COLO829 (cell line): ENCODE data around the gene NODAL.

Source experiments
- DNase-seq: peaks from one replicate; pipeline ENCODE4 v3.0.0; 2012; ENCODE audit warnings: low spot score

The NODAL gene

DNA sequence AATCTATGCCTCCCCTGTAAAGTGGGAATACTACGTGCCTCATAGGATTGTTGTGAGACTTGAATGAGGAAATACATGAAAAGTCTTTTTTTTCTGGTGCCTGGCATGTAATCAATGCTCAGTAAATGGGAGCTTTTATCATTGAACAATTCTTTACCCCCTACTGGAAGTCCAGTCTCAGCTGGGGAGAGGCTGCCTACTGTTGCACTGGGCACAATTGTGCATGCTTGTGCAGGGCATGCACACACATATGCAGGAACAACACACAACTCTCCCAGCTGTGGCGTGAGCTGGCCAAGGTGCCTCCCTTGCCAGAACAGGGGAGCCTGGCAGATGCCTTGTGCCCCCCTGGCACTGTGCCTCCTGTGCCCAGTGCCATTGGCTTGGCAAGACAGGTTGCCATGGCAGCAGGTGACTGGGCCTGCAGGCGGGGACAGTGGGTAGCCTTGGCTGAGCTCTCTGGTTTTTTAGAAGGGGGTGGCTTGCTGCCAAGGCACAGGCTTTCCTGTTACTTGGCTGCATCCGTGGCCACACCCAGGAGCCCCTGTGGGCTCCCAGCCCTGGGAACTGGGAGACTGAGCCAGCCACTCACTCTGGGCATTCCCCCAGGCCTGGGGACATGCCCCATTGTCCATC is 21.0 kb upstream of the NODAL start:
- DNase-seq = no peak

GRCh38 chr10:70461397-70462348 is 20.2 kb upstream of the NODAL start:
- DNase-seq = peak; percentile 39

DNA sequence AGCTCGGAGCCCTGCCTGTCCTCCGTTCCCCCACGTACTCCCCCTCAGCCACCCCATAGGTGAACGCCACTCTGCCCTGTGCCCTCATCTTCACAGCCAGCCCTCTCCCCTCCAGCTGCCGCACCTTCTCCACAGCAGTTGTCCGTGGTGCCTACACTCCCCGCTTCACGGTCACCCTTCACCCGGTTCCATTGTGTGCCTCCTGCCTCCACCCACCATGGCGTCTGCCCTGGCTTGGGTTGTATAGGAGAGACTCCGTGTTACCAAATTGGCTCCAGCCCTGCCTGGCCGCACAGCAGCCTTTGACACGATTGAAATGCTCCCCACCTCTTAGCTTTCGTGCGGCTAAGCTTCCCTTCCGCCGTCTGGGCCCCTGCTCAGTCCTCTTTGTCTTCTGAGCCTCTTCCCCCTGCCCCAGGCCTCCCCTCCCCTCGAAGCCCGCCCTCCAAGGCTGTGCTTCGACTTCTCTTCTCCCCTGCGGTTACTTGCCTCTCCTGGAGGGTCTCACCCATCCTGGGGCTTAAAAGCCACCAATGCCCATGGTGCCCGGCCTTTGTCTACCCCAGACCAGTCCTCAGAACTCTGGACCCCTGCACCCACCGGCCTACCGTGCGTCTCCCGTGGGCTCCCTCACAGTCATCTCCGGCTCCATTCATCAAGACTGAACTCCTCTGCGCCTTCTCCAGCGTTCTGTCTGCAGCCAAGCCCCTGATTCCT is 18.5 kb upstream of the NODAL start:
- DNase-seq = no peak

GRCh38 chr10:70459061-70459773 is 17.7 kb upstream of the NODAL start:
- no peak for DNase-seq

DNA sequence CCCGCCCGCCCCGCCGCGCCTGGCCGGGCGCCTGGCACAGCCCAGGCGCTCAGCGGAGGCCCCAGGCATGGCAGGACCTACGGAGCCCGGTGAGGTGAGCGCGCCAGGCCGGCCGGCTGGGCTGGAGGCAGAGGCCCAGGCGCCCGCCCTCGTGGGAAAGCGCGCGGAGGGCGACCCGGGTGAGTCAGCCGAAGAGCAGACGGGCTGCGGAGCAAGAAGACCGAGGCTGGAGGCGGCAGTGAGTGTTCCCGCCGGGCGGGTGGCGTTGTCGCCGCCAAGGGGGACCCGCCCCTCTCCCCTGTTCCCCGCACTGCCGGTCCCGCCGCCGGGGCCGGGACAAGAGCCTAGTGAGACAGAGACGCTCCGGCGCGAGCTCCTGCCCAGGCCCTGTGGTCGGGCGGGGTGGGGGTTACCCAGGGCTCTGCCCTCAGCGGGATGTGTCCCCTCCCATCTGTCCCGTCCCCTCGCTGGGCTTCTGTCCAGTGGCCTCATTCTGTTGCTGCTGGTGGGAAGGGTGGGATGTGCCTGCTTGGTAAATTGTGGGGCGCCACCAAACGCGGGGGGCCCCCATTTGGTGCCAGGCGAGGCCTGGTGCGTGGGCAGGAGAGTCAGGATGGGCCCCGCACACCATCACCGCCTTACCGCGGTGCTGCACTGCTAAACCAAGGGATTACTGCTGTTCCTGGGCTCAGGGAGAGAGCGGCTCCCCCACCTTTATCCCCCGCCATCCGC is 17.0 kb upstream of the NODAL start:
- DNase-seq = no peak

- no peak for DNase-seq
Measured at GRCh38 chr10:70457759-70458305, 16.4 kb upstream of the NODAL start.

DNA sequence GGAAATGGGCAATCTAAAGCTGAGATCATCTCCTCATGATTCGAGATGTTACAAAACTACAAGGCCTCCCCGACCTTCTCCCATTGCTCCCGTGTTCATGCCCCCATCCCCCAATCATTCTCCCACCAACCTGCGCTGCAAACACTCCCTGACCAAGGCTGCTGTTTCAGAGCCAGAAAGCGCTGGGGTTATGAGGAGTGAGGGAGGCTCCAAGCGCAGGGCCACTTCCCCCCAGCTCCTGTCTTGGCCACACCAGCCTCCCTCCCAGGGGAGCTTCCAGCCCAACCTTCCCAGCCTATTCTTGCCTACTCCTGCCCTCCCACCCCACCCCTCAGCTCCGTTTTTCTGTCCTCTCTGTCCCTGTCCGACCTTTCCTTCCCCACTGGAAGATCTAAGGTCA is 14.7 kb upstream of the NODAL start:
- DNase-seq = no peak

GRCh38 chr10:70455213-70455630 is 13.7 kb upstream of the NODAL start:
- DNase-seq = no peak

DNA sequence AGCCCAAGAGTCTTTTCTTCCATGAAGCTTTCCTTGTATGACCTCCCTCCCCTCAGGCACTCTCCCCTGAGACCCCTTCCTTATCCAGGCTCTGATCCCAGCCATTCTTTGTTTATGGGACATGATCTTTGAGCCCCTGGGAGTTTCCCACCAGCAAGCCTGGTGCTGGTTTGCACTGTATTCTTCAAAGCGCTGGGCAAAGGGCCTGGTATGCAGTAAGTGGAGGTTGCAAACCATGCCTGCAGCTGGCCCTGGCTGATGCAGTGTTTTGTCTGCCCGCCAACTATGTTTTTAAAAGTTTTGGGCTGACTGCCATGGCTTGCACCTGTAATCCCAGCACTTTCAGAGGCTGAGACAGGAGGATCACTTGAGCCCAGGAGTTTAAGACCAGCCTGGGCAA is 6.8 kb upstream of the NODAL start:
- DNase-seq = no peak

- no peak for DNase-seq
Measured at GRCh38 chr10:70445718-70446657, 4.5 kb upstream of the NODAL start.

GRCh38 chr10:70444744-70445143 is 3.3 kb upstream of the NODAL start:
- no peak for DNase-seq

DNA sequence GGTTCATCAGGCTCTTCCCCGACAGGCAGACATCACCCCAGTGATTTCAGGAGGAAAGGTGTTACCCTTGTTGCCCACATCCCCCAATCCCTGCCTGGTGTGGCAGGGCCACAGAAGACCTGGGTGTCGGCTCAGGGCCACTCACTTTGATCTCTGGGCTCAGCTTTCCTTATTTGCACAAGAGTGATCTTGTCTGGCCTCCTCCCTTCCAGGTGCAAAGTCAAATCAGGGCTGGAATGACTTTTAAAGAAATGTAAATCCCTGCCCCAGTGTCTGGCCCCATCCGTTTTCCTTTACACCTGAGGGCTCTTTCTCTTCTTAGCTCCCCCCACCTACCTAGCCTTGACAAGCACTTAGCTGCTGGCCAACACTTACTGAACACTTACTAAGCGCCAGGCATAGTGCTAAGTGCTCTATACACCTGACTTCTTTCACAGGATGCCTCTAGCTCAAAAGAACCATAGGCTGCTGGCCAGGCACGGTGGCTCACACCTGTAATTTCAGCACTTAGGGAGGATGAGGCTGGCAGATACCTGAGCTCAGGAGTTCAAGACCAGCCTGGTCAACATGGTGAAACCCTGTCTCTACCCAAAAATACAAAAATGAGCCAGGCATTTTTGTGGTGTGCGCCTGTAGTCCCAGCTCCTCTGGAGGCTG is 979 bp upstream of the NODAL start:
- DNase-seq = no peak

- no peak for DNase-seq
Measured at GRCh38 chr10:70441895-70442309, 421 bp upstream of the NODAL start.

DNA sequence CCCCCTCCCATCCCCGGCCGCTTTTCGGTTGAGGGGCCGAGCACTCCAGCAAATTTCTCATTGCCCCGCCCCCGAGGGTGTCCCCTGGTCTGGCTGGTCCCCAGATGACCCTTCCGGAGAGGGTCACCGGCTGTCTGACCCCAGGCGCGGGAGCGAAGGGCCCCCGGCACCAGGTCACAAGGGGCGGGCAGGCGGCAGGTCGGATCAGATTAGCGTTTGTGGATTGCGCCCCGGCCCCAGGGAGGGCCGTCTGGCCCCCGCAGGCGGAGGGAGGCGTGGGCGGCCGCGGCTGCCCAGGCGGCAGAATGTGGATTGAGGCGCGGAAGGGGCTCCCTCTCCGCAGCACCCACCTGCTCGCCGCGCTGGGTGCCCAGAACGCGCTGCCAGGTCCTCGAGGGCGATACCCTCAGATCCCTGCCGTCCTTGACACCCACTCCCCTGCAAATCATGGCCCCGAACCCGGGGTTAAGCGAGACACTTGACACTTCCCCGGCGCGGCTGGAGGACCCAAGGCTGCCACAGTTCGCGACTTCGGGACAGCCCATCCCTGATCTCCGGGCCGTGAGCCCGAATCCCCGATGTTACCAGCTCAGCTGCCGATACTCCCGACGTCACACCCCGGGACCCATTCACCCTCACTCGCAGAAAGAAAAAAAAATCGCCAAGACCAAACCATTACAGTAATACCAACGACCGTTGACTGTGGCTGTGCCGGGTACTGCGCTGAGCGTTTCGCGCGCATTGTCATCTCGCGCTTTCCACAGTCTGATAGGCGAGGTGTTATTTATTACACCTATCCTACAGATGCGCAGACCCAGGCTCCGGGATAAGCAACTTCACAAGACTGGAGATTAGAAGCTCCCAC is 953 bp downstream of the NODAL start:
- no peak for DNase-seq

GRCh38 chr10:70437721-70438120 is 3.8 kb downstream of the NODAL start:
- no peak for DNase-seq

- no peak for DNase-seq
Measured at GRCh38 chr10:70435241-70436085, 6.0 kb downstream of the NODAL start.

DNA sequence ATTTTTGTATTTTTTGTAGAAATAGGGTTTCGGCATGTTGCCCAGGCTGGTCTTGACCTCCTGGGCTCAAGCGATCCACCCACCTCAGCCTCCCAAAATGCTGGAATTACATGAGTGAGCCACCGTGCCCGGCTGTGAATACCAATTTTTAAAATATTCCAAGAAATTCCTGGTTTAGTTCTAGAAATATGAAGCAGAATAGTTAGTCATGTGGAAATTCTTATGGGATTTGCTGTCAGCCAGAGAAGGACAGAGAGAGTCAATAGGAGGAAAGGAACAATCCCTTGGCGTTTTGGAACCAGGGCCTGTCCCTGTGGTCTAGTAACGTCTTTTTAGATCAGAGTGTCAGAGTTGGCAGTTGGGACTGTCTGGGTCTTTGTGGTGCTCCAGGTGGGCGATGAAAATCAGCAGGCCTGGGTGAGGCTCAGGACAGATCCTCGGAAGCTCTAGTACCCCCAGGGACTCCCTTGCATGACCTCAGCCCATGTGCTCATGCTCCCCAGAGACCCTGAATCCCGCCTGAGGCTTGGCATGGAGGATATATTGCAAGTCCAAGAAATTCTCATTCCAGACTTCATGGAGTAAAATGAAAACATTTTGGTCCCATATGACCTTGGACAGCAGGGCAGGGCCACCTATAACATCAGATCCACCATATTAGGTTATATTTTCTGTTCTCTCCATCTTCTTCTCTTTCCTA is 7.8 kb downstream of the NODAL start:
- no peak for DNase-seq
